ENCODE results near the gene PUM2.

GRCh38 chr2:20350753-20351554 lies at the start of gene PUM2:
- no peak for TF ChIP-seq CTCF (conservative IDR thresholded peaks at IDR 0.05 in 1 of 2, IDR thresholded peaks at IDR 0.05 in 1 of 2; ENCODE audit: extremely low read depth in 1 of 2, insufficient read depth in 1 of 2, low read depth in 1 of 2, low read length in 2 of 2)
- TF ChIP-seq EZH2 (IDR thresholded peaks at IDR 0.05; ENCODE audit: borderline replicate concordance, low read length), result no peak
